PFSK-1 (cell line): ENCODE measurements around the gene NLRP6.

ENCODE experiments used
- FOXP2 ChIP-seq: optimal IDR thresholded peaks from 2 replicates; pipeline ENCODE3; 2011; ENCODE audit warnings: borderline replicate concordance, control low read depth, inconsistent platforms; ENCODE audit not compliant: insufficient read depth; ENCODE audit errors: extremely low read length, extremely low read depth
- POLR2AphosphoS5 ChIP-seq: IDR thresholded peaks from 2 replicates; pipeline ENCODE4 v1.6.1; 2012; ENCODE audit warnings: low read depth, mild to moderate bottlenecking, control low read depth, low read length, moderate library complexity
- SIN3A ChIP-seq: IDR thresholded peaks from 2 replicates; pipeline ENCODE4 v1.6.1; 2012; ENCODE audit warnings: mild to moderate bottlenecking, low read length, moderate library complexity, borderline replicate concordance; ENCODE audit not compliant: insufficient read depth
- TAF1 ChIP-seq: IDR thresholded peaks from 2 replicates; pipeline ENCODE4 v1.6.1; 2012; ENCODE audit warnings: low read length, control low read depth, borderline replicate concordance; ENCODE audit not compliant: insufficient read depth

DNA sequence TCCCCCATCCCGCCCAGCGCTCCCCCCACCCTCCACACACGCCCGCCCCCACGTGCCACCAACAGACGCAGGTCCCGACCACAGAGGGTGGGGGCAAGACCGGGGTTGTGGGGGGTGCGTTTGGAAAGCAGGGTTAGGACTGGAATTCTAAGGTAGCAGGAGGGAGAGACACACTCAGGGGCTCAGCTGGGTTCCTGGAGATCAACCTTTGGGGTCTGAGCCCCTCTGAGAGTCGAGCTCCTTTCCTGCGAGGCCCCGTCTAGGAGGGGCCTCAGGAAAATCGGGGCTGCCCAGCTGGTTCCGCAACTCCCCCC is 11.1 kb downstream of the NLRP6 start:
- no peak for TF ChIP-seq POLR2AphosphoS5
- TF ChIP-seq SIN3A, result no peak
- TF ChIP-seq TAF1, result no peak
- no peak for TF ChIP-seq FOXP2
